Mesothelial cell of epicardium (in vitro differentiated cells): ENCODE results near the gene GABRB2. TPM values are rescaled to one million over a fixed set of nuclear protein-coding genes. Genes with fewer than 3 reads are reported as not detected.

Experiments
- DNase-seq, 2 experiments: peaks; one replicate each; pipeline ENCODE4 v3.0.0; 2021; ENCODE audit warnings: low spot score in 2 of 2; ENCODE audit not compliant: unreplicated experiment in 2 of 2
- H3K27ac Mint-ChIP-seq: 2 replicates; pipeline ENCODE4 v1.8.0; 2021; ENCODE audit warnings: mixed read lengths
- H3K27me3 Mint-ChIP-seq: 2 replicates; pipeline ENCODE4 v1.8.0; 2021; ENCODE audit warnings: low read depth, mixed read lengths
- H3K36me3 Mint-ChIP-seq: 2 replicates; pipeline ENCODE4 v1.8.0; 2021; ENCODE audit warnings: mixed read lengths
- H3K4me1 Mint-ChIP-seq: 2 replicates; pipeline ENCODE4 v1.8.0; 2021; ENCODE audit warnings: mixed read lengths
- H3K4me3 Mint-ChIP-seq: 2 replicates; pipeline ENCODE4 v1.8.0; 2021; ENCODE audit warnings: mild to moderate bottlenecking, moderate library complexity, mixed read lengths
- H3K9me3 Mint-ChIP-seq: 2 replicates; pipeline ENCODE4 v1.8.0; 2021; ENCODE audit warnings: mixed read lengths
- CTCF ChIP-seq: fragments of 200-600 bp; sonication (generic); IDR thresholded peaks from one replicate; pipeline ENCODE4 v1.5.0; 2021; ENCODE audit warnings: antibody characterized with exemption; ENCODE audit not compliant: unreplicated experiment
- total RNA-seq: library from RNA; stranded (reverse); gene quantifications from 3 replicates; pipeline ENCODE4 v1.2.1, GENCODE V29; 2021

GABRB2 gene
- total RNA-seq, 1 donor from 2014 or later = 0.76 TPM

GRCh38 chr5:161403996-161404395, 142.5 kb downstream of the GABRB2 start:
- no peak for TF ChIP-seq CTCF
- Mint-ChIP-seq H3K27ac (no peak overlapping the region), H3K27me3 (peaks cover 2% of the 10 kb centered on the region), H3K4me1 (peaks cover 11% of the 10 kb centered on the region), H3K4me3 (no peak overlapping the region), H3K9me3 (no peaks in the 10 kb centered on the region), H3K36me3 (no peaks in the 10 kb centered on the region)
- DNase-seq = no peak

- no peaks in the 10 kb centered on the region for H3K36me3 Mint-ChIP-seq
- H3K9me3 Mint-ChIP-seq = no peaks in the 10 kb centered on the region
- no peak for TF ChIP-seq CTCF
- H3K4me3 Mint-ChIP-seq = no peak overlapping the region
- no peak for DNase-seq
- peaks cover 2% of the 10 kb centered on the region for H3K27me3 Mint-ChIP-seq
- H3K4me1 Mint-ChIP-seq = peaks cover 11% of the 10 kb centered on the region
- no peak overlapping the region for H3K27ac Mint-ChIP-seq
Measured at GRCh38 chr5:161403121-161403520, 143.4 kb downstream of the GABRB2 start.

- no peaks in the 10 kb centered on the region for H3K36me3 Mint-ChIP-seq
- H3K4me3 Mint-ChIP-seq = no peak overlapping the region
- H3K4me1 Mint-ChIP-seq = no peaks in the 10 kb centered on the region
- H3K9me3 Mint-ChIP-seq = no peaks in the 10 kb centered on the region
- no peak overlapping the region for H3K27ac Mint-ChIP-seq
- no peak for DNase-seq
- TF ChIP-seq CTCF = no peak
- H3K27me3 Mint-ChIP-seq = peaks cover 2% of the 10 kb centered on the region
Measured at GRCh38 chr5:161400583-161400982, 145.9 kb downstream of the GABRB2 start.

GRCh38 chr5:161399996-161400562, 146.4 kb downstream of the GABRB2 start:
- Mint-ChIP-seq H3K4me3 (no peak overlapping the region), H3K9me3 (no peaks in the 10 kb centered on the region), H3K4me1 (no peaks in the 10 kb centered on the region), H3K36me3 (no peaks in the 10 kb centered on the region), H3K27ac (no peak overlapping the region), H3K27me3 (peaks cover 2% of the 10 kb centered on the region)
- no peak for TF ChIP-seq CTCF
- no peak for DNase-seq

- DNase-seq = no peak
- no peaks in the 10 kb centered on the region for H3K9me3 Mint-ChIP-seq
- no peak overlapping the region for H3K27ac Mint-ChIP-seq
- no peaks in the 10 kb centered on the region for H3K4me1 Mint-ChIP-seq
- H3K27me3 Mint-ChIP-seq = peaks cover 2% of the 10 kb centered on the region
- no peak for TF ChIP-seq CTCF
- H3K4me3 Mint-ChIP-seq = no peak overlapping the region
- H3K36me3 Mint-ChIP-seq = no peaks in the 10 kb centered on the region
Measured at GRCh38 chr5:161397448-161397847, 149.1 kb downstream of the GABRB2 start.

- H3K9me3 Mint-ChIP-seq = no peaks in the 10 kb centered on the region
- TF ChIP-seq CTCF = no peak
- H3K27me3 Mint-ChIP-seq = peaks cover 2% of the 10 kb centered on the region
- H3K36me3 Mint-ChIP-seq = no peaks in the 10 kb centered on the region
- no peak overlapping the region for H3K4me3 Mint-ChIP-seq
- H3K27ac Mint-ChIP-seq = no peak overlapping the region
- H3K4me1 Mint-ChIP-seq = no peaks in the 10 kb centered on the region
- DNase-seq = no peak
Measured at GRCh38 chr5:161396171-161396570, 150.4 kb downstream of the GABRB2 start.
